Prostate gland (tissue), 2 donors: ENCODE measurements around the gene MITF. TPM values are rescaled to one million over a fixed set of nuclear protein-coding genes. Genes with fewer than 3 reads are reported as not detected.

Experiments
- DNase-seq: peaks from one replicate; pipeline ENCODE4 v3.0.0-alpha.2; 2019; ENCODE audit warnings: low spot score
- H3K27ac ChIP-seq, 2 donors: fragments of 200-600 bp; sonication (generic); 2 replicates each; pipeline ENCODE4 v1.5.1; 2017 to 2019
- H3K27me3 ChIP-seq: fragments of 200-600 bp; sonication (generic); replicated peaks from 2 replicates; pipeline ENCODE4 v1.5.1; 2019; ENCODE audit not compliant: insufficient read depth
- H3K36me3 ChIP-seq, 2 donors: fragments of 200-600 bp; sonication (generic); 1 replicate in 1 of 2; 2 replicates in 1 of 2; pipeline versions ENCODE4 v1.5.1 to v1.8.1; 2017 to 2019
- H3K4me1 ChIP-seq: fragments of 200-600 bp; sonication (generic); replicated peaks from 2 replicates; pipeline ENCODE4 v1.5.1; 2019
- H3K4me3 ChIP-seq, 2 donors: fragments of 200-600 bp; sonication (generic); 2 replicates each; pipeline ENCODE4 v1.5.1; 2017 to 2019
- H3K9me3 ChIP-seq: fragments of 200-600 bp; sonication (generic); 2 replicates; pipeline ENCODE4 v1.5.1; 2017
- CTCF ChIP-seq, 4 experiments: fragments of 200-600 bp in 2 of 4; fragments of 450-650 bp in 2 of 4; sonication (generic) in 2 of 4; IDR thresholded peaks; 1 replicate in 3 of 4; 2 replicates in 1 of 4; pipeline ENCODE4 v1.5.1; 2016 to 2019; ENCODE audit warnings: antibody characterized with exemption in 4 of 4, mild to moderate bottlenecking in 2 of 4, moderate library complexity in 2 of 4
- POLR2A ChIP-seq: fragments of 450-650 bp; IDR thresholded peaks from one replicate; pipeline ENCODE4 v1.6.1; 2016; ENCODE audit warnings: antibody characterized with exemption, mild to moderate bottlenecking
- POLR2AphosphoS5 ChIP-seq: sonication (generic); formaldehyde crosslinking; IDR thresholded peaks from one replicate; pipeline ENCODE4 v1.6.1; 2017; ENCODE audit warnings: antibody characterized with exemption
- WGBS: methylation state at CpG from one replicate; pipeline ENCODE4 v1.1.5; 2018; 5-methylcytosine and 5-hydroxymethylcytosine counted together
- intact Hi-C: fragments of 100-400 bp; cut with DNase I; formaldehyde crosslinking; loops from one replicate; pipeline ENCODE4 v1.14.2; 2022
- total RNA-seq, 2 donors: library from RNA; depleted of rRNA; stranded (reverse); fragments of >200 nt; gene quantifications; one replicate each; pipeline ENCODE4 v1.1.0, GENCODE V29; 2016

Gene MITF
- total RNA-seq, 2 donors from 2014 or later, result 7.7 to 17.6 TPM

GRCh38 chr3:69926385-69926784 lies 187.1 kb downstream of the MITF start:
- Histone ChIP-seq H3K9me3 (no peaks in the 10 kb centered on the region), H3K27me3 (no peaks in the 10 kb centered on the region), H3K4me3 (no peak overlapping the region), H3K4me1 (peaks cover 4% of the 10 kb centered on the region), H3K27ac (no peak overlapping the region), H3K36me3 (no peaks in the 10 kb centered on the region)
- TF ChIP-seq POLR2AphosphoS5 (no peak), CTCF (IDR thresholded peaks at IDR 0.05) (no peak), POLR2A (no peak)
- DNase-seq, result no peak
- 85% methylated on average over 8 of the region's 8 CpGs for WGBS
- intact Hi-C loops, result no loop called here

- Histone ChIP-seq H3K27me3 (no peaks in the 10 kb centered on the region), H3K9me3 (no peaks in the 10 kb centered on the region), H3K4me3 (no peak overlapping the region), H3K36me3 (no peaks in the 10 kb centered on the region), H3K4me1 (peaks cover 4% of the 10 kb centered on the region), H3K27ac (no peak overlapping the region)
- intact Hi-C loops, result no loop called here
- DNase-seq, result no peak
- no peak for TF ChIP-seq CTCF (IDR thresholded peaks at IDR 0.05)
- no peak for TF ChIP-seq POLR2A
- no peak for TF ChIP-seq POLR2AphosphoS5
These were observed 188.3 kb downstream of the MITF start for GRCh38 chr3:69927571-69927970.

- peaks cover 4% of the 10 kb centered on the region for H3K4me1 ChIP-seq
- DNase-seq, result no peak
- no peak overlapping the region for H3K27ac ChIP-seq
- H3K27me3 ChIP-seq, result no peaks in the 10 kb centered on the region
- intact Hi-C loops, result no loop called here
- H3K4me3 ChIP-seq, result no peak overlapping the region
- no peaks in the 10 kb centered on the region for H3K36me3 ChIP-seq
- 88% methylated on average over 4 of the region's 4 CpGs for WGBS
- H3K9me3 ChIP-seq, result no peaks in the 10 kb centered on the region
- TF ChIP-seq CTCF (IDR thresholded peaks at IDR 0.05) (no peak), POLR2AphosphoS5 (no peak), POLR2A (no peak)
These were observed 189.8 kb downstream of the MITF start for GRCh38 chr3:69929019-69929418.

GRCh38 chr3:69930564-69930963 lies 191.3 kb downstream of the MITF start:
- WGBS, result 11% methylated on average over 2 of the region's 2 CpGs
- DNase-seq, result peak; percentile 59

GRCh38 chr3:69932087-69932486 lies 192.8 kb downstream of the MITF start:
- Histone ChIP-seq H3K4me3 (no peak overlapping the region), H3K27ac (no peak overlapping the region), H3K36me3 (no peaks in the 10 kb centered on the region), H3K4me1 (peaks cover 4% of the 10 kb centered on the region), H3K27me3 (no peaks in the 10 kb centered on the region), H3K9me3 (no peaks in the 10 kb centered on the region)
- no peak for DNase-seq
- TF ChIP-seq POLR2AphosphoS5, result no peak
- intact Hi-C loops, result no loop called here
- 93% methylated on average over 2 of the region's 2 CpGs for WGBS

More at GRCh38 chr3:69930564-69930963, 191.3 kb downstream of the MITF start:
- H3K4me3 ChIP-seq, result no peak overlapping the region
- no peaks in the 10 kb centered on the region for H3K9me3 ChIP-seq
- H3K4me1 ChIP-seq, result peaks cover 4% of the 10 kb centered on the region
- H3K36me3 ChIP-seq, result no peaks in the 10 kb centered on the region
- TF ChIP-seq POLR2AphosphoS5 (peak; percentile 67), POLR2A (no peak)
- intact Hi-C loops, result no loop called here
- no peaks in the 10 kb centered on the region for H3K27me3 ChIP-seq
- H3K27ac ChIP-seq, result no peak overlapping the region

GRCh38 chr3:69932501-69932900 lies 193.2 kb downstream of the MITF start:
- no peak for DNase-seq
- no peaks in the 10 kb centered on the region for H3K27me3 ChIP-seq
- TF ChIP-seq CTCF (IDR thresholded peaks at IDR 0.05) (no peak), POLR2A (no peak), POLR2AphosphoS5 (no peak)
- intact Hi-C loops, result no loop called here
- no peak overlapping the region for H3K27ac ChIP-seq
- 87% methylated on average over 3 of the region's 3 CpGs for WGBS
- H3K4me1 ChIP-seq, result peaks cover 4% of the 10 kb centered on the region
- no peak overlapping the region for H3K4me3 ChIP-seq
- H3K9me3 ChIP-seq, result no peaks in the 10 kb centered on the region
- H3K36me3 ChIP-seq, result no peaks in the 10 kb centered on the region
